Karpas-422 (cell line): ENCODE measurements around the gene ARMS2. TPM values are rescaled to one million over a fixed set of nuclear protein-coding genes. Genes with fewer than 3 reads are reported as not detected.

Experiments used
- DNase-seq: peaks from one replicate; pipeline ENCODE4 v3.0.0-alpha.2; 2015
- H2AFZ ChIP-seq: fragments of 200-600 bp; sonication (generic); 2 replicates; pipeline ENCODE4 v1.6.1; 2014; ENCODE audit warnings: antibody characterized with exemption, low read length, mixed read lengths
- H3K27ac ChIP-seq: fragments of 200-600 bp; sonication (generic); 2 replicates; pipeline ENCODE4 v1.5.1; 2014; ENCODE audit warnings: mild to moderate bottlenecking, low read length, moderate library complexity
- H3K27me3 ChIP-seq: fragments of 200-600 bp; sonication (generic); 2 replicates; pipeline ENCODE4 v1.6.1; 2014; ENCODE audit warnings: low read length, mixed read lengths
- H3K36me3 ChIP-seq: fragments of 200-600 bp; sonication (generic); 2 replicates; pipeline ENCODE4 v1.6.1; 2014; ENCODE audit warnings: low read length, mixed read lengths; ENCODE audit not compliant: insufficient read depth
- H3K4me1 ChIP-seq: fragments of 200-600 bp; sonication (generic); 2 replicates; pipeline ENCODE4 v1.6.1; 2014; ENCODE audit warnings: mild to moderate bottlenecking, low read length, mixed read lengths
- H3K4me2 ChIP-seq: fragments of 200-600 bp; sonication (generic); 2 replicates; pipeline ENCODE4 v1.6.1; 2014; ENCODE audit warnings: low read length, low read depth, mild to moderate bottlenecking; ENCODE audit not compliant: poor library complexity, severe bottlenecking
- H3K4me3 ChIP-seq: fragments of 200-600 bp; sonication (generic); 2 replicates; pipeline ENCODE4 v1.5.1; 2014; ENCODE audit warnings: mild to moderate bottlenecking, antibody characterized with exemption, low read length, mixed read lengths
- H3K79me2 ChIP-seq: fragments of 200-600 bp; sonication (generic); 2 replicates; pipeline ENCODE4 v1.6.1; 2014; ENCODE audit warnings: mild to moderate bottlenecking, low read length, mixed read lengths
- H3K9ac ChIP-seq: fragments of 200-600 bp; sonication (generic); 2 replicates; pipeline ENCODE4 v1.6.0; 2014; ENCODE audit warnings: low read length
- H3K9me2 ChIP-seq: fragments of 200-600 bp; sonication (generic), shearing (Covaris generic); replicated peaks from 2 replicates; pipeline ENCODE4 v1.6.0; 2014; ENCODE audit warnings: mild to moderate bottlenecking, low read length, moderate library complexity; ENCODE audit not compliant: insufficient read depth
- H3K9me3 ChIP-seq: fragments of 300-700, 200-600 bp; sonication (generic); 2 replicates; pipeline ENCODE4 v1.6.1; 2014; ENCODE audit warnings: low read length, mixed read lengths
- H4K20me1 ChIP-seq: fragments of 200-600 bp; sonication (generic); 2 replicates; pipeline ENCODE4 v1.6.1; 2014; ENCODE audit warnings: mild to moderate bottlenecking, antibody characterized with exemption, low read length, low read depth; ENCODE audit not compliant: insufficient read depth
- total RNA-seq: library from RNA; depleted of rRNA; stranded (reverse); fragments of >200 nt; shearing (Covaris generic); gene quantifications from 2 replicates; pipeline ENCODE4 v1.2.3, GENCODE V29; 2014; ENCODE audit warnings: low replicate concordance

The ARMS2 gene
- total RNA-seq, 1 experiment from 2014 or later, result not detected

- Histone ChIP-seq H3K4me2 (no peak overlapping the region), H3K27ac (no peak overlapping the region), H3K79me2 (no peaks in the 10 kb centered on the region), H3K36me3 (no peaks in the 10 kb centered on the region), H3K9me3 (no peaks in the 10 kb centered on the region), H3K9me2 (no peaks in the 10 kb centered on the region), H3K4me3 (no peak overlapping the region), H2AFZ (no peak overlapping the region), H3K27me3 (no peaks in the 10 kb centered on the region), H4K20me1 (no peaks in the 10 kb centered on the region), H3K4me1 (no peaks in the 10 kb centered on the region), H3K9ac (no peak overlapping the region)
- DNase-seq, result no peak
Measured at GRCh38 chr10:122497241-122497640, 42.8 kb downstream of the ARMS2 start.

- no peak overlapping the region for H3K4me2 ChIP-seq
- no peaks in the 10 kb centered on the region for H3K9me3 ChIP-seq
- no peaks in the 10 kb centered on the region for H3K36me3 ChIP-seq
- H2AFZ ChIP-seq, result no peak overlapping the region
- H3K9ac ChIP-seq, result no peak overlapping the region
- no peak for DNase-seq
- no peaks in the 10 kb centered on the region for H4K20me1 ChIP-seq
- no peak overlapping the region for H3K4me3 ChIP-seq
- H3K79me2 ChIP-seq, result no peaks in the 10 kb centered on the region
- no peaks in the 10 kb centered on the region for H3K4me1 ChIP-seq
- no peaks in the 10 kb centered on the region for H3K27me3 ChIP-seq
- H3K9me2 ChIP-seq, result no peaks in the 10 kb centered on the region
- H3K27ac ChIP-seq, result no peak overlapping the region
Measured at GRCh38 chr10:122498521-122498920, 44.1 kb downstream of the ARMS2 start.

DNA sequence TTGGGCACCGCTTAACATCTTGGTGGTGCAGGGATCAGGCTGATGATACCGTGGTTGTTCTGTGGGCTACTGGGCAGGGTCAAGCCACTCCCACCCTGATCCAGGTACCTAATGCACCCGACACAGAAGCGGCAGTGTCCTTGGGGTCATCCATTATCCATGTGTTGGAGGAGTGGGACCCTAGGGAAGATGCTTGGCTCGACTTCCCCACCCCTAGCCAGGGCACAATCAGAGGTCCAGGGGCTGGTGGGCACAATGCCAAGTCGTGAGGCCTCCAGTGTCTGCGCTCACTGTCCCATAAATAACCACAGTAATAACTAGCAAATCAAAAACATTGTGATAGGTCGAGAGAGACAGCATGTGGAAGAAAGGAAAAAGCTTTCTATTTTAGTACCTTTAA, 44.6 kb downstream of the ARMS2 start:
- no peaks in the 10 kb centered on the region for H4K20me1 ChIP-seq
- no peaks in the 10 kb centered on the region for H3K4me1 ChIP-seq
- no peaks in the 10 kb centered on the region for H3K9me2 ChIP-seq
- no peak overlapping the region for H3K27ac ChIP-seq
- no peak overlapping the region for H3K4me2 ChIP-seq
- no peaks in the 10 kb centered on the region for H3K36me3 ChIP-seq
- DNase-seq, result no peak
- no peaks in the 10 kb centered on the region for H3K79me2 ChIP-seq
- no peak overlapping the region for H2AFZ ChIP-seq
- no peaks in the 10 kb centered on the region for H3K27me3 ChIP-seq
- H3K9me3 ChIP-seq, result no peaks in the 10 kb centered on the region
- no peak overlapping the region for H3K4me3 ChIP-seq
- H3K9ac ChIP-seq, result no peak overlapping the region

- H3K9ac ChIP-seq, result no peak overlapping the region
- H3K4me2 ChIP-seq, result no peak overlapping the region
- H3K27me3 ChIP-seq, result no peaks in the 10 kb centered on the region
- H3K9me3 ChIP-seq, result no peaks in the 10 kb centered on the region
- H3K27ac ChIP-seq, result no peak overlapping the region
- no peaks in the 10 kb centered on the region for H3K9me2 ChIP-seq
- no peaks in the 10 kb centered on the region for H4K20me1 ChIP-seq
- H3K36me3 ChIP-seq, result no peaks in the 10 kb centered on the region
- H3K4me3 ChIP-seq, result no peak overlapping the region
- no peak for DNase-seq
- H2AFZ ChIP-seq, result no peak overlapping the region
- H3K79me2 ChIP-seq, result no peaks in the 10 kb centered on the region
- H3K4me1 ChIP-seq, result no peaks in the 10 kb centered on the region
Measured at GRCh38 chr10:122499491-122499941, 45.1 kb downstream of the ARMS2 start.

DNA sequence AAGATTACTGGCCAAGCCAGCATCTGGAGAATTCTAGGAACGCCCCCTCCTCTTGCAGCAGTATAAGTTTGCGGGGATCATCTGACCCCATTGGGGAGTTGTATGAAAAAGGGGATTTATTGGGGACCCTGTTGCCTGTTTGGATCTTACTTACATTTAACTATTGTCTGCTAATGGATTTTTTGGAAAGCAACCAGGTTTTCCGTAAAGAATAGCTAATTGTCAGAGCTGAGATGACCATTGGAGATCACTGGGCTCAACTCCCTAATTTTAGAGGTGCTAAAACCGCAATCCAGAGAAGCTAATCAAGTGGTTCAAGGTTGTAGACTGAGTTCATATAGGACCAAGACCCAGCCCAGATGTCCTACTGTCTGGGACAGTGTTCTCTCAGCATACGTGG, 45.7 kb downstream of the ARMS2 start:
- no peak for DNase-seq
- no peaks in the 10 kb centered on the region for H3K9me2 ChIP-seq
- no peaks in the 10 kb centered on the region for H3K79me2 ChIP-seq
- H3K36me3 ChIP-seq, result no peaks in the 10 kb centered on the region
- no peaks in the 10 kb centered on the region for H3K27me3 ChIP-seq
- H3K9me3 ChIP-seq, result no peaks in the 10 kb centered on the region
- H4K20me1 ChIP-seq, result no peaks in the 10 kb centered on the region
- H3K9ac ChIP-seq, result no peak overlapping the region
- no peak overlapping the region for H3K4me3 ChIP-seq
- H3K4me2 ChIP-seq, result no peak overlapping the region
- H3K4me1 ChIP-seq, result no peaks in the 10 kb centered on the region
- no peak overlapping the region for H3K27ac ChIP-seq
- H2AFZ ChIP-seq, result no peak overlapping the region

- Histone ChIP-seq H4K20me1 (no peaks in the 10 kb centered on the region), H3K27ac (no peak overlapping the region), H3K4me1 (no peaks in the 10 kb centered on the region), H3K27me3 (no peaks in the 10 kb centered on the region), H3K9me2 (no peaks in the 10 kb centered on the region), H3K79me2 (no peaks in the 10 kb centered on the region), H3K36me3 (no peaks in the 10 kb centered on the region), H3K9me3 (no peaks in the 10 kb centered on the region), H3K4me2 (no peak overlapping the region), H2AFZ (no peak overlapping the region), H3K4me3 (no peak overlapping the region), H3K9ac (no peak overlapping the region)
- DNase-seq, result no peak
Measured at GRCh38 chr10:122500726-122501125, 46.3 kb downstream of the ARMS2 start.

GRCh38 chr10:122503012-122503411, 48.6 kb downstream of the ARMS2 start:
- DNase-seq, result no peak
- Histone ChIP-seq H3K27ac (no peak overlapping the region), H3K9me2 (no peaks in the 10 kb centered on the region), H3K36me3 (no peaks in the 10 kb centered on the region), H4K20me1 (no peaks in the 10 kb centered on the region), H3K4me3 (no peak overlapping the region), H3K4me2 (no peak overlapping the region), H3K9me3 (no peaks in the 10 kb centered on the region), H3K27me3 (no peaks in the 10 kb centered on the region), H2AFZ (no peak overlapping the region), H3K4me1 (no peaks in the 10 kb centered on the region), H3K9ac (no peak overlapping the region), H3K79me2 (no peaks in the 10 kb centered on the region)

GRCh38 chr10:122503886-122504609, 49.6 kb downstream of the ARMS2 start:
- no peaks in the 10 kb centered on the region for H3K27me3 ChIP-seq
- H3K4me3 ChIP-seq, result no peak overlapping the region
- no peak overlapping the region for H2AFZ ChIP-seq
- H3K36me3 ChIP-seq, result no peaks in the 10 kb centered on the region
- no peaks in the 10 kb centered on the region for H3K79me2 ChIP-seq
- no peaks in the 10 kb centered on the region for H3K9me2 ChIP-seq
- H3K9me3 ChIP-seq, result no peaks in the 10 kb centered on the region
- no peaks in the 10 kb centered on the region for H3K4me1 ChIP-seq
- no peaks in the 10 kb centered on the region for H4K20me1 ChIP-seq
- no peak overlapping the region for H3K27ac ChIP-seq
- no peak overlapping the region for H3K4me2 ChIP-seq
- DNase-seq, result no peak
- no peak overlapping the region for H3K9ac ChIP-seq
